ENCODE data around the gene OSBP. TPM values are rescaled to one million over a fixed set of nuclear protein-coding genes. Genes with fewer than 3 reads are reported as not detected.

OSBP gene
- polyA plus RNA-seq, 3 donors = 9.8 to 15.3 (median 11.9) TPM

GRCh38 chr11:59575505-59575904 lies 40.1 kb downstream of the OSBP start:
- intact Hi-C loops (cut with micrococcal nuclease) = no loop called here
- no peaks in the 10 kb centered on the region for H3K27me3 Mint-ChIP-seq (ENCODE audit: low read depth in 3 of 3)
- no peak overlapping the region for H3K4me2 ChIP-seq (replicated peaks; ENCODE audit: extremely low read depth, low read length, poor library complexity, severe bottlenecking)
- H2AFZ ChIP-seq (ENCODE audit: insufficient read depth, low read depth, low read length, poor library complexity, severe bottlenecking) = no peak overlapping the region
- H3K4me3 Mint-ChIP-seq = no peak overlapping the region
- H3K36me3 Mint-ChIP-seq = peaks cover 62 to 70% of the 10 kb centered on the region in 2 donors
- no CpG with 5 or more reads among the region's 1 CpG for WGBS (ENCODE audit: insufficient coverage)
- H3K4me1 Mint-ChIP-seq = peaks cover 7% of the 10 kb centered on the region
- no peak for TF ChIP-seq CTCF (IDR thresholded peaks at IDR 0.05)
- no peak overlapping the region for H3K9ac ChIP-seq (ENCODE audit: insufficient read depth, low read length, poor library complexity, severe bottlenecking)
- H3K4me1 ChIP-seq (ENCODE audit: control insufficient read depth in 1 of 2, insufficient read depth in 2 of 2, low read length in 2 of 2) = no peaks in the 10 kb centered on the region
- no peak overlapping the region for H3K27ac ChIP-seq (ENCODE audit: low read depth in 1 of 2, low read length in 2 of 2)
- peaks cover 55 to 62% of the 10 kb centered on the region in 2 donors for H3K36me3 ChIP-seq (replicated peaks in 1 of 2; ENCODE audit: control insufficient read depth in 1 of 2, insufficient read depth in 2 of 2, low read length in 2 of 2)
- no peaks in the 10 kb centered on the region for H3K9me3 ChIP-seq (replicated peaks in 1 of 2; ENCODE audit: control insufficient read depth in 1 of 2, insufficient read depth in 1 of 2, low read length in 2 of 2)
- peak overlapping the region in 1 of 7 donors; percentile 16 for H3K27ac Mint-ChIP-seq
- no peak for DNase-seq
- H3K9me3 Mint-ChIP-seq = peaks cover 0 to 1% (median 0%) of the 10 kb centered on the region in 7 donors
- no peaks in the 10 kb centered on the region for H3K27me3 ChIP-seq (ENCODE audit: control insufficient read depth in 2 of 2, insufficient read depth in 2 of 2, low read length in 2 of 2)
- H4K20me1 ChIP-seq (ENCODE audit: insufficient read depth, low read length) = no peaks in the 10 kb centered on the region
- H3K79me2 ChIP-seq (ENCODE audit: insufficient read depth, low read length) = no peaks in the 10 kb centered on the region
- no peak overlapping the region for H3K4me3 ChIP-seq (replicated peaks in 1 of 3; ENCODE audit: low read depth in 2 of 3, low read length in 3 of 3)

GRCh38 chr11:59574932-59575502 lies 40.6 kb downstream of the OSBP start:
- Histone ChIP-seq H3K9me3 (replicated peaks in 1 of 2; ENCODE audit: control insufficient read depth in 1 of 2, insufficient read depth in 1 of 2, low read length in 2 of 2) (no peaks in the 10 kb centered on the region), H3K79me2 (ENCODE audit: insufficient read depth, low read length) (no peaks in the 10 kb centered on the region), H4K20me1 (ENCODE audit: insufficient read depth, low read length) (no peaks in the 10 kb centered on the region), H3K27me3 (ENCODE audit: control insufficient read depth in 2 of 2, insufficient read depth in 2 of 2, low read length in 2 of 2) (no peaks in the 10 kb centered on the region), H3K27ac (ENCODE audit: low read depth in 1 of 2, low read length in 2 of 2) (no peak overlapping the region), H3K9ac (ENCODE audit: insufficient read depth, low read length, poor library complexity, severe bottlenecking) (no peak overlapping the region), H3K36me3 (replicated peaks in 1 of 2; ENCODE audit: control insufficient read depth in 1 of 2, insufficient read depth in 2 of 2, low read length in 2 of 2) (peaks cover 50 to 57% of the 10 kb centered on the region in 2 donors), H3K4me2 (replicated peaks; ENCODE audit: extremely low read depth, low read length, poor library complexity, severe bottlenecking) (no peak overlapping the region), H3K4me1 (ENCODE audit: control insufficient read depth in 1 of 2, insufficient read depth in 2 of 2, low read length in 2 of 2) (no peaks in the 10 kb centered on the region), H2AFZ (ENCODE audit: insufficient read depth, low read depth, low read length, poor library complexity, severe bottlenecking) (no peak overlapping the region), H3K4me3 (replicated peaks in 1 of 3; ENCODE audit: low read depth in 2 of 3, low read length in 3 of 3) (no peak overlapping the region)
- no peak for TF ChIP-seq CTCF (IDR thresholded peaks at IDR 0.05)
- Mint-ChIP-seq H3K27me3 (ENCODE audit: low read depth in 3 of 3) (no peaks in the 10 kb centered on the region), H3K36me3 (peaks cover 57 to 65% of the 10 kb centered on the region in 2 donors), H3K9me3 (peaks cover 0 to 1% (median 0%) of the 10 kb centered on the region in 7 donors), H3K4me1 (peaks cover 7% of the 10 kb centered on the region), H3K4me3 (no peak overlapping the region), H3K27ac (peak overlapping the region in 4 of 7 donors; percentile 16 to 74 (median 53))
- WGBS (ENCODE audit: insufficient coverage) = no CpG with 5 or more reads among the region's 5 CpGs
- intact Hi-C loops (cut with micrococcal nuclease) = no loop called here
- no peak for DNase-seq

Data from CD14-positive monocyte (primary cell).